Middle frontal gyrus (tissue), 1 donor: ENCODE measurements around the gene DAPK1.
"Not testable (repeated sequence)": the region's sequence is repeated elsewhere in the genome, so short reads cannot be mapped to it uniquely, and the experiment has no call there.

Experiments
- DNase-seq: peaks from one replicate; pipeline ENCODE4 v3.0.0-alpha.2; 2015; ENCODE audit warnings: low spot score; ENCODE audit errors: extremely low spot score

DAPK1 gene

DNA sequence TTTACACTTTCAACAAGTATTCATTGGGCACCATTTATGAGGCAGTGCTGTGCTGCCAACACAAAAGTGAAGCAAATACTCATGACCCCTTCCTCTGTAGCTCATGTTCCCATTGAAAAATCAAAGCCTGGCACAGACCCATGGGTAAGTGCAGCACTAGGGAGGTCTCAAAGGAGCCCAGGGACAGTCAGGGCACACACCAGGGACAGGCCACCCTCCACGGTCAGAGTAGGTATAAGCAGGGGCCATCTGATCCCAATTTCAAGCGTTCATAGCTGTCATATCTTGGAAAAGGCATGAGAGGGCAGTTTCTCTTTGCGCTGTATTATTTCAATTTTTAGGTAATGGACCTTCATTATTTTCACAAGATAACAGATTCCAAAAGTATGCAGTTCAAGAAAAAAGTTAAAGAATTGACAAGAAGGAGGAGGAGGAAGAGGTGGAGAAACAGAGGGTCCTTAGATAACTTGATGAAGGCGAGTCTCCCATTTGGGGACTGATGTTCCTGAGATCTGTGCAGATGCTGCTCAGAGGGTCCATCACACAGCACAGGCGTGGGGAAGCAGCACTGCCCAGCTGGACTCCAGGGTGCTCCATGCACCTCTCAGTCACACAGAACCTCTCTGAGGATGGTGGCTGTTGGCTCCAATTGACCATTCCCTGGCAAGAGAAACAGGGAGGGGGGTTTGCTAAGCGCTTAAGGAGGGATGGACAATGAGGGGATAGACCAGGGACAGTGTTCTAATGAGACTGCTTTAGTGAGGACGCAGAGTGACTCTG, 235.8 kb downstream of the DAPK1 start:
- no peak for DNase-seq

GRCh38 chr9:87734106-87734505, 236.4 kb downstream of the DAPK1 start:
- no peak for DNase-seq

GRCh38 chr9:87739546-87739945, 241.9 kb downstream of the DAPK1 start:
- DNase-seq = no peak

- DNase-seq = no peak
Measured at GRCh38 chr9:87740209-87740608, 242.5 kb downstream of the DAPK1 start.

DNA sequence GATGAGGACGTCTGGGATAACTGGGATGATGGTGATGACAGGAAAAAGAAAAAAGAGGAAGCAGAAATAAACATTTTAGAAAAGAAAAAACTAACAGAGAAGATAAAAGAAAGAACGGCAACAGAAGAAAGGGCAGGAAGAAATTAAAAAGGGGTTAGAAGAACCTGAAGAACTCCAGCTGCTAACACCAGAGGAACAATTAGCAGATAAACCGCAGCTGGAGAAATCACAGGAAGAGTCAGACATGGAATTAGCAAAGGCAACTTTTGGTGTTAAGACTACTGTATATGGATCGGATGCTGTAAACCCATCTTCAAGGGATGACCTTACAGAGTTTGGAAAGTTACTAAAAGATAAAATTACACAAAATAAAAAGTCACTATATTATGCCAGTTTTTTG, 243.7 kb downstream of the DAPK1 start:
- no peak for DNase-seq

DNA sequence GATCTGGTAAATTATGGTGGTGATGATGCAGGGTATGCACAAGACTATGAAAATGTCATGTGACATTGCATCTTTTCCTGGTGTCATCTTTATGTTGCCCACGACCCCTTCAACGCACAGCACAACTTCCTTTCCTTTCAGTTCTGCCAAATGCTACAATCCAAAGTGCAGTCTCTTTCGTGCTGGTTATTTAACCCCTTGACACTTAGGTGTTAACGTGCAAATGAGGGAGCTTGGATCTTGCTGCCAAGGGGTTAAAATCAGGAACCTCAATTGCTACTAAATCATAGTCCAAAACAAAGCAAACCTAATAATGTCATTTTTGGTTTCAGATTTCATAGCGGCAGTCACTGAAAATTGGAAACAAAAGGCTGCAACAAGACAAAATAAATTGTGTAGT, 244.2 kb downstream of the DAPK1 start:
- no peak for DNase-seq

DNA sequence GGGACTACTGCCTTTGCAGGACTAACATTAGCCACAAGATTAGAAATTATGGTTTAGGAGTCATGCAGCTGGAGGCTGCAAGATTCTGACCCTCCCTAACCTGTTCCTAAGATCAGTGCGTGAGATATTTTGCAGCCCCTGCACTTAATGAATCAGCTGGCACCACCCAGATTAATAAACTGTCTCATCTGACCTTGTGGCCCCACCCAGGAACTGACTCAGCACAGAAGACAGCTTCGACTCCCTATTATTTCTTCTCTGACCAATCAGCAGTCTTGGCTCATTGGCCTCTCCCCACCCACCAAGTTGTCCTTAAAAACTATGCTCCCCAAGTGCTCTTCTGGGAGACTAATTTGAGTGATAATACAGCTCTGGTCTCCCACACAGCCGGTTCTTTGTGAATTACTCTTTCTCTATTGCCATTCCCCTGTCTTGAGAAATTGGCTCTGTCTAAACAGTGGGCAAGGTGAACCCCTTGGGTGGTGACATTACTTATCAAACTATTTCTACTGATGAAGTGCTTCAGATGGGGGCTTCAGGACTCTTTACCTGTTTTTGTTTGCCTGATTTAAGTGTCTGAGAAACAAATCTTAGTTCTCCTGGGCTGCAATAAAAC, 245.3 kb downstream of the DAPK1 start:
- no peak for DNase-seq

GRCh38 chr9:87744247-87744646, 246.6 kb downstream of the DAPK1 start:
- not testable (repeated sequence) for DNase-seq

- no peak for DNase-seq
Measured at GRCh38 chr9:87746186-87746585, 248.5 kb downstream of the DAPK1 start.

DNA sequence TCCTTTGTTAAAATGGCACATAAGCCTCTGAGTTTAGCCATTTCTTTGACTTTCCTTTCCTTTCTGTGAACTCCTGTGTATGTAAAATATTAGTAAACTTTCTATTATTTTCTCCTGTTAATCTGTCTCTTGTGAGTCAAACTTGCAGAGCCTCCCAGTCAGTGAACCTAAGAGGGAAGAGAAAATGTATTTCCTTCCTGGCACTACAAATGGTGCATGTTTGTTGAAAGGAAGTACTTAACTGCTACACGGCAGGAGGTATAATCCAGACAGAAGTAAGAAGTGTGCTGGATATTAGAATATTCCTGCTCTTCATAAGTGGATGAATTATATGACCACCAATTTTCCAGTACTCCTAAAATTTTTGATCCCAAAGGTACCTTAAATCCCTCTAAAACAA, 251.2 kb downstream of the DAPK1 start:
- DNase-seq = no peak

DNA sequence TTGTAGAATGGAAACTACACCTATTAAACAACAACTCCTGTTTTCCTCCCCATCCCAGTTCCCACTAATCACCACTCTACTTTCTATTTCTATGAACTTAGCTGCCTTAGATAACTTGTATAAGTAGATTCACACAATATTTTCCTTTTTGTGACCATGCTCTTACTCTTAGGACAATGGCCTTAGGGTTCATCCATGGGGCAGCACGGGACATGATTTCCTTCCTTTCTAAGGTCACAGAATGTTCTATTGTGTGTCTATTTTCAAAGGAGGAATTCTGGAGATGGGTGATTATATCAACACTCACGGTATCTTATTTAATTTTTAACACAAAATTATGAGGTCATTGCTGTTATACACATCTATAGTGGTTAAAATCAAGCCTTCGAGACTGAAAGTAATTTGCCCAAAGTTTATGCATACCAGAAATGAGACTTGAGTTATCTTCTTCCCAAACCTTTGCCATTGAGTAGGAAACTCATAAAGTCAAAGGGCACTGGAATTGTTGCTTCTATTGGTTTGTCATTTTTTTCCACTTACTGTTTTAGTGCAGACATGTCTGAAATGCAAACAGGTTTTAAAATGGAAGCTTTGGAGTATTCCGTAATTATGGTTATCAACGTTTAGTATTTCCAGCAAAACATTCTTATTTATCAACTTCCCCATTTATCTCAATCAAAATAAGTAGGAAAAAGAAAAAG, 251.8 kb downstream of the DAPK1 start:
- DNase-seq = no peak

- no peak for DNase-seq
Measured at GRCh38 chr9:87750726-87751125, 253.1 kb downstream of the DAPK1 start.

- no peak for DNase-seq
Measured at GRCh38 chr9:87751423-87751822, 253.8 kb downstream of the DAPK1 start.

DNA sequence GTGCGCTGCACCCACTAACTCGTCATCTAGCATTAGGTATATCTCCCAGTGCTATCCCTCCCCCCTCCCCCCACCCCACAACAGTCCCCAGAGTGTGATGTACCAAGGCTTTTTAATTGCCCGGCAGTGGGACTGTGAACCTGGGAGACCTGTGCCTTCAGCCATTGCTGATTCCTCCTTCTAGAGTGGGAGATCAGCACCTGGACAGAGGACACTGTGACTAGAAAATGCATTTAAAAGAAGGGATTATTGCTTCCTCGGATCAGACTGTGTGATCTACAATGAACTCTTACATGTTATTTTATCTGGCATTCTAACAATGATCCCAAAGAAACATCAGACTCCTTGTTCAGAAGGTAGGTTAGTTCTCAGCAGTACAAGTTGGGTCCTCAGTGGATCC, 254.2 kb downstream of the DAPK1 start:
- no peak for DNase-seq

DNA sequence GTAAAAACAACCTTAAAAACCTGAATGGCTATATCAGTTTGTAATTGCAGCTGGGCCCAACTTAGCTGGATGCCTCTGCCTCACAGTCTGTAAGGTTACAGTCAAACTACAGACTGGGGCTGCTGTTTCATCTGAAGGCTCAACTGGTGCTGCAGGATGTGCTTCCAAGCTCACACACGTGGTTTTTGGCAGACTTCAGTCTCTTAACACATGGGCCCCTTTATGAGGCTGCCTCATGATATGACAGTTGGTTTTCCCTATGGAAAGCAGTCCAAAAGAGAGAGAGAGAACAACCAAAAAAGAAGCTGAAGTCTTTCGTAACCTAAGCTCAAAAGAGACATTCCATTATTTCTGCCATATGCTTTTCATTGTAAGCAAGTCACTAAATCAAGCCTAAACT, 255.6 kb downstream of the DAPK1 start:
- no peak for DNase-seq
